Panc1 (cell line): ENCODE results near the gene ITLN1.

Source experiments
- CTCF ChIP-seq: fragments of 450-650 bp; IDR thresholded peaks from 2 replicates; pipeline ENCODE4 v1.5.1; 2017; ENCODE audit warnings: mild to moderate bottlenecking
- POLR2AphosphoS5 ChIP-seq: IDR thresholded peaks from 2 replicates; pipeline ENCODE4 v1.6.1; 2012; ENCODE audit warnings: mild to moderate bottlenecking, low read depth, low read length, moderate library complexity
- TF ChIP-seq, protein P1 (sequence below), 2 experiments: IDR thresholded peaks; 2 replicates each; pipeline ENCODE4 v1.6.1; 2011 to 2012; ENCODE audit warnings: low read depth in 2 of 2, control low read depth in 1 of 2, low read length in 1 of 2, mild to moderate bottlenecking in 1 of 2, moderate library complexity in 1 of 2; ENCODE audit not compliant: insufficient read depth in 1 of 2

- no peak for TF ChIP-seq POLR2AphosphoS5
- no peak for TF ChIP-seq CTCF
- TF ChIP-seq, protein P1, sequence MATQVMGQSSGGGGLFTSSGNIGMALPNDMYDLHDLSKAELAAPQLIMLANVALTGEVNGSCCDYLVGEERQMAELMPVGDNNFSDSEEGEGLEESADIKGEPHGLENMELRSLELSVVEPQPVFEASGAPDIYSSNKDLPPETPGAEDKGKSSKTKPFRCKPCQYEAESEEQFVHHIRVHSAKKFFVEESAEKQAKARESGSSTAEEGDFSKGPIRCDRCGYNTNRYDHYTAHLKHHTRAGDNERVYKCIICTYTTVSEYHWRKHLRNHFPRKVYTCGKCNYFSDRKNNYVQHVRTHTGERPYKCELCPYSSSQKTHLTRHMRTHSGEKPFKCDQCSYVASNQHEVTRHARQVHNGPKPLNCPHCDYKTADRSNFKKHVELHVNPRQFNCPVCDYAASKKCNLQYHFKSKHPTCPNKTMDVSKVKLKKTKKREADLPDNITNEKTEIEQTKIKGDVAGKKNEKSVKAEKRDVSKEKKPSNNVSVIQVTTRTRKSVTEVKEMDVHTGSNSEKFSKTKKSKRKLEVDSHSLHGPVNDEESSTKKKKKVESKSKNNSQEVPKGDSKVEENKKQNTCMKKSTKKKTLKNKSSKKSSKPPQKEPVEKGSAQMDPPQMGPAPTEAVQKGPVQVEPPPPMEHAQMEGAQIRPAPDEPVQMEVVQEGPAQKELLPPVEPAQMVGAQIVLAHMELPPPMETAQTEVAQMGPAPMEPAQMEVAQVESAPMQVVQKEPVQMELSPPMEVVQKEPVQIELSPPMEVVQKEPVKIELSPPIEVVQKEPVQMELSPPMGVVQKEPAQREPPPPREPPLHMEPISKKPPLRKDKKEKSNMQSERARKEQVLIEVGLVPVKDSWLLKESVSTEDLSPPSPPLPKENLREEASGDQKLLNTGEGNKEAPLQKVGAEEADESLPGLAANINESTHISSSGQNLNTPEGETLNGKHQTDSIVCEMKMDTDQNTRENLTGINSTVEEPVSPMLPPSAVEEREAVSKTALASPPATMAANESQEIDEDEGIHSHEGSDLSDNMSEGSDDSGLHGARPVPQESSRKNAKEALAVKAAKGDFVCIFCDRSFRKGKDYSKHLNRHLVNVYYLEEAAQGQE (IDR thresholded peaks at IDR 0.05; ENCODE audit: insufficient read depth in 1 of 2, low read depth in 2 of 2, low read length in 1 of 2), result no peak
Observed at GRCh38 chr1:160853014-160853413, 32.0 kb downstream of the ITLN1 start.
